GM12891 (cell line): ENCODE data around the gene KIF13A.

Source experiments
- POLR2A ChIP-seq: IDR thresholded peaks from 2 replicates; pipeline ENCODE4 v1.6.1; 2011; ENCODE audit warnings: low read depth, low read length, control low read depth
- POLR2AphosphoS5 ChIP-seq: IDR thresholded peaks from 2 replicates; pipeline ENCODE4 v1.6.1; 2011; ENCODE audit warnings: low read depth, low read length, control low read depth
- SPI1 ChIP-seq: IDR thresholded peaks from 2 replicates; pipeline ENCODE4 v1.6.1; 2011; ENCODE audit warnings: low read depth, low read length, control low read depth
- TAF1 ChIP-seq: IDR thresholded peaks from 2 replicates; pipeline ENCODE4 v1.6.1; 2011; ENCODE audit warnings: low read depth, low read length, control low read depth

DNA sequence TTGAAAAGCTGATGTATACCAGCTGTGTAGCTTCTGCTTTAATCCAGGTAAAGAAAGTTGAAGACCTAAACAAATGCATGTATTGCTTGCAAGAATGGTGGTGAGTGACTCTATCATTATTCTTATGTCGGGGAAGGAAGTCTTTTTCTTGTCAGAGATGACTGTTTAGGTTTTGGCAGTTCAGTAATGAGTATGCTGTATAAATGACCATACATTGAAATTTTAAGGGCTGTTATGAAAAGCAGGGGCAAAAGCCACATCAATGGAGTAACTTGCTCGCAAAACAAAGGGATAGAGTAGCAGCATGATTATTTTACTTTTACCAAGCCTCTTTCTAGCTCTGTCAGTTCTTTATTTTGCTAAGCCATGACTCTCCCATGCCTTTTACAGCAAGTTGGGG, 224.8 kb downstream of the KIF13A start:
- TF ChIP-seq POLR2A: no peak
- TF ChIP-seq POLR2AphosphoS5: no peak
- TF ChIP-seq TAF1: no peak
- no peak for TF ChIP-seq SPI1
